Measurements from ENCODE around the gene PRDM8. TPM values are rescaled to one million over a fixed set of nuclear protein-coding genes. Genes with fewer than 3 reads are reported as not detected.

Gene PRDM8
- total RNA-seq = 1.6 TPM

DNA sequence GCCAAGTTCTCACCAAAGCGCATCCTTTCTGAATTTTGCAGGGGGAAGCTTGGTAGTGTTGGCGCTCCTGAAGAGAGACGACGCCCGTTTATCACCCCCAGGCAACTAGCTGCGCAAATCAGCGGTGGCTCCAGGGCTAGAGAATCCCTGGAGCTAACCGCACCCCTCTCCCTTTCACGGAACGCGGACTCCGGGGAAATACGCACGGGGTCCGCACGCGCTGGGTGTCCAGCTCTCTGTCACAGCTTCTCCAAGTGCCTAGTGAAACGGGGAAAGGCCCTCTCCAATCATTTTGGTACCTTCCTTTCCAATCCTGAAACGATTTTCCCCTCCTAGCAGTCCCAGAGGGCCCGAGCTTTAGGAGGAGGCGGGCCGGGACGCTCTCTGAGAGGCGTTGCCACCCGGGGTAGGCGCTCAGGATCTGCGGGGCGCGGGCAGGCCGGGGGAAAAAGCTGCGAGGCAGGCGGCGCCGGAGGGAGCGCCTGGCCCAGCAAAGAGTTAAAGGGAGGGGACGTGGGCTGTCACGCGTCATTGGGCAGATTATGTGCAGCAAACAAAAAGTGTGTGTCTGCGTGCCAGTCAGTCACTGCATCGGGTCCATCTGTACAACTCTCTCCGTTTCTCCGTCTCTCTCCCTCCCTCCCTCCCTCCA, at the start of gene PRDM8:
PRDM8 (plus strand) TSS at position 582 of the 652 bp plus-strand sequence. CDS start 2,578 bp downstream, outside the sequence.
- Histone ChIP-seq H3K9me3 (ENCODE audit: control insufficient read depth in 3 of 3, low read length in 3 of 3) (no peaks in the 10 kb centered on the region), H3K4me3 (ENCODE audit: low read length in 3 of 3) (peak within 1 kb of the TSS; percentile 19 to 56 (median 46)), H3K9ac (ENCODE audit: low read depth in 1 of 3, low read length in 3 of 3) (peak within 1 kb of the TSS in 1 of 3 donors; percentile 16), H3K27me3 (ENCODE audit: control insufficient read depth in 3 of 3, insufficient read depth in 3 of 3, low read length in 3 of 3) (peaks cover 43 to 64% (median 49%) of the 10 kb centered on the region in 3 donors), H3K27ac (ENCODE audit: low read depth, low read length) (no peak within 1 kb of the TSS), H3K4me1 (ENCODE audit: control insufficient read depth in 3 of 3, insufficient read depth in 3 of 3, low read length in 3 of 3) (peaks cover 10% of the 10 kb centered on the region in 3 donors), H3K36me3 (ENCODE audit: control insufficient read depth in 3 of 3, insufficient read depth in 3 of 3, low read length in 3 of 3) (no peaks in the 10 kb centered on the region)

DNA sequence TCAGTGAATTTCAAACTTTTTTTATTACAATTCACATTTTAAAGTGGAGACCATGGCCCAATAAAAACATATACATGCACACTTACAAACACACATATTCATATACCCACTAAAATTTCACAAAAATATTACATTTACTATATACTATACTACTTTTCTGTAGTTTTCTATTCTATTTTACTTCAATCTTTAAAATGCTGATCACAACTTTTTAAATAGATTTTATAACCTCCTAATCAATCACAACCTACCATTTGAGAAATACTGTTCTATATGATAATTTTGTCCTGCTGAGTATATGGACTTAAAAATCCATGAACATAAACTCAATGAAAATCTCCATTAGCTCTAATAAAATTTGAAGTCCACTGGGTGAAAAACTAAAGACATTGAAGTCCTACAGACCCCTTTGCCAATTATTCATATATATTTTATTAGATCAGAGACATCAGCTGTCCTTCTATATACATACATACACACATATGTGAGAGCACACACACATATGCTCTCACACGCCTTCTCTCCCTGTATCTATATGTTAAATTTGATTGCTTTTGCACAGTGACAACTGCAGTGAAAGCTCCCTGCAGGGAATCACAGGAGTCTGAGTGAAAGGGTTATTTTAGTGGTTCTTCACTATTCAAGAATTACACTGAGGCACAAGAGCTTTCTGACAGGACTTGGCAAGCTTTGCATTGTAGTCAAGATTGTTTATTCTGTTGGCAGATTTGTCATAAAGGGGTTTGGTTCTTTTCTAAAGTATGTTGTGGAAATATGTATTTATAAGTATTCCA, 46.7 kb upstream of the PRDM8 start:
- Histone ChIP-seq H3K36me3 (ENCODE audit: control insufficient read depth in 3 of 3, insufficient read depth in 3 of 3, low read length in 3 of 3) (no peaks in the 10 kb centered on the region), H3K9ac (ENCODE audit: low read depth in 1 of 3, low read length in 3 of 3) (no peak overlapping the region), H3K27ac (ENCODE audit: low read depth, low read length) (no peak overlapping the region), H3K4me1 (ENCODE audit: control insufficient read depth in 3 of 3, insufficient read depth in 3 of 3, low read length in 3 of 3) (no peaks in the 10 kb centered on the region), H3K27me3 (ENCODE audit: control insufficient read depth in 3 of 3, insufficient read depth in 3 of 3, low read length in 3 of 3) (no peaks in the 10 kb centered on the region), H3K4me3 (ENCODE audit: low read length in 3 of 3) (no peak overlapping the region), H3K9me3 (ENCODE audit: control insufficient read depth in 3 of 3, low read length in 3 of 3) (no peaks in the 10 kb centered on the region)

DNA sequence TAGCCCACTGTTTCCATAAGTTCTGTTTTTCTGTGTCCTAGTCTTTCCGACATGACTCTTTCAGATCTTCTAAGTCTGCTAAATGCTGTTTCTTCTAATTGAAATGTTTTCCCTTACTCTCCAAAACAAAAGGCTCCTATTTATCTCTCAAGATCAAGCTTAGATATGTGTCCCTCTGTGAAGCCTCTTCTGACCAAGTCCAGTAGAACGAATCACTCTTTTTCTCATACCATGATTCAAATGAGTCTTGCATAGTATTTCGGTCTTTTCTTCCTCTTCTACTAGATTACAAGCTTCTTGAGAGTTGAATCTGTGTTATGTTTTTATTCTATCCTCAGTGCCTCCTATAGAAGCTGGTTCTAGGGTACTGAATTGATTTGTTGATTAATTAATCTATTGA, 45.3 kb upstream of the PRDM8 start:
- no peaks in the 10 kb centered on the region for H3K4me1 ChIP-seq (ENCODE audit: control insufficient read depth in 3 of 3, insufficient read depth in 3 of 3, low read length in 3 of 3)
- H3K27me3 ChIP-seq (ENCODE audit: control insufficient read depth in 3 of 3, insufficient read depth in 3 of 3, low read length in 3 of 3) = no peaks in the 10 kb centered on the region
- H3K9me3 ChIP-seq (ENCODE audit: control insufficient read depth in 3 of 3, low read length in 3 of 3) = no peaks in the 10 kb centered on the region
- H3K36me3 ChIP-seq (ENCODE audit: control insufficient read depth in 3 of 3, insufficient read depth in 3 of 3, low read length in 3 of 3) = no peaks in the 10 kb centered on the region
- H3K9ac ChIP-seq (ENCODE audit: low read depth in 1 of 3, low read length in 3 of 3) = no peak overlapping the region
- H3K4me3 ChIP-seq (ENCODE audit: low read length in 3 of 3) = no peak overlapping the region
- no peak overlapping the region for H3K27ac ChIP-seq (ENCODE audit: low read depth, low read length)

- Histone ChIP-seq H3K27ac (ENCODE audit: low read depth, low read length) (no peak overlapping the region), H3K4me3 (ENCODE audit: low read length in 3 of 3) (no peak overlapping the region), H3K9me3 (ENCODE audit: control insufficient read depth in 3 of 3, low read length in 3 of 3) (peaks cover 0 to 2% (median 0%) of the 10 kb centered on the region in 3 donors), H3K9ac (ENCODE audit: low read depth in 1 of 3, low read length in 3 of 3) (no peak overlapping the region), H3K27me3 (ENCODE audit: control insufficient read depth in 3 of 3, insufficient read depth in 3 of 3, low read length in 3 of 3) (no peaks in the 10 kb centered on the region), H3K36me3 (ENCODE audit: control insufficient read depth in 3 of 3, insufficient read depth in 3 of 3, low read length in 3 of 3) (no peaks in the 10 kb centered on the region), H3K4me1 (ENCODE audit: control insufficient read depth in 3 of 3, insufficient read depth in 3 of 3, low read length in 3 of 3) (no peaks in the 10 kb centered on the region)
These were observed 43.3 kb upstream of the PRDM8 start for GRCh38 chr4:80153874-80154544.

DNA sequence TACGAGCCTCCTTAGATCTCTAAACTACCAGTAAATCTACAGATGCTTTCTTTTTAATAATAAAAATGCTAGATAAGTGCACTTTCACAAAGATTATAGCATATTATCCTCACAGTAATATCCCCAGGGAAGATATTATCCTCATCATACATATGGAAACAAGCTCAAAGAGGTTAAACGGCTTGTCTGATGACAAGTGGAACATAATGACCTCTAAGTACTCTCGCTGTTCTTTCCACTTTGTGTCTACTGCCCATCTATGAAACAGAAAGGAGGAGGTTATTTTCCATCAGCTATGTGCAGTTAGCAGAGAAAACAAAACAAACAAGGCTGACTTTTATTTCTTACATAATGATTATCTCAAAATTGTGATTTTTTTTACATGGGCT, 42.8 kb upstream of the PRDM8 start:
- H3K4me3 ChIP-seq (ENCODE audit: low read length in 3 of 3) = no peak overlapping the region
- peaks cover 0 to 2% (median 0%) of the 10 kb centered on the region in 3 donors for H3K9me3 ChIP-seq (ENCODE audit: control insufficient read depth in 3 of 3, low read length in 3 of 3)
- no peak overlapping the region for H3K27ac ChIP-seq (ENCODE audit: low read depth, low read length)
- no peaks in the 10 kb centered on the region for H3K4me1 ChIP-seq (ENCODE audit: control insufficient read depth in 3 of 3, insufficient read depth in 3 of 3, low read length in 3 of 3)
- no peaks in the 10 kb centered on the region for H3K36me3 ChIP-seq (ENCODE audit: control insufficient read depth in 3 of 3, insufficient read depth in 3 of 3, low read length in 3 of 3)
- H3K9ac ChIP-seq (ENCODE audit: low read depth in 1 of 3, low read length in 3 of 3) = no peak overlapping the region
- H3K27me3 ChIP-seq (ENCODE audit: control insufficient read depth in 3 of 3, insufficient read depth in 3 of 3, low read length in 3 of 3) = no peaks in the 10 kb centered on the region

DNA sequence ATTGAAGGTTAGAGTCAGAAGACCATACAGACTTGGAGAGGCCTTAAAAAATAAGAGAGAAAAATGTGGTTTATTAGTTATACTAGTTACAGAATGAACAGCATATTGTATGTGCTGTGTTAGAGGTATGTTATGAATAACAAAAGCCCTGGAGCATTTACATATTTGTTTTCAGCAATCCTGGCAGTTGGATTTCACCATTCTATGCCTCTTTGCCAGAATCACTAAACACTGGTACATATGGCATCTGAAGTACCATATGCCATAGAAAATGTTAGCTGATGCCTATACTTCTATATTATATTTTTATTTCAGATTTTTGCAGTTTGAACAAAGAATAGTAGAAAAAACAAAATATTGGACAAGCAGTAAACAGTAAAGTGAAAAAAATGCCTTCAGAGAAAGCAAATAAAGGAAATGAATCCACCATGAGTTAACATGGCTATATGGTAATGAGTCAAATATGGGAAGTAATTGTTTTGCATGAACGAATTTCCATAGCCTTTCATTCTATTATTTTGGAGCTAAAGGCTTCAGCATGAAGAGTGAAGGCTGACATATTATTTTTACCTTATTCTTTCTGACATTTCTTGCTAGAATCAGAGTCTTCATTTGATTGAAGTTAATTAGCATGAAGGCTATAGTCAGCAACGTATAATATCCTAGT, 41.9 kb upstream of the PRDM8 start:
- no peak overlapping the region for H3K27ac ChIP-seq (ENCODE audit: low read depth, low read length)
- H3K9ac ChIP-seq (ENCODE audit: low read depth in 1 of 3, low read length in 3 of 3) = no peak overlapping the region
- no peaks in the 10 kb centered on the region for H3K27me3 ChIP-seq (ENCODE audit: control insufficient read depth in 3 of 3, insufficient read depth in 3 of 3, low read length in 3 of 3)
- H3K36me3 ChIP-seq (ENCODE audit: control insufficient read depth in 3 of 3, insufficient read depth in 3 of 3, low read length in 3 of 3) = no peaks in the 10 kb centered on the region
- H3K9me3 ChIP-seq (ENCODE audit: control insufficient read depth in 3 of 3, low read length in 3 of 3) = peaks cover 0 to 2% (median 0%) of the 10 kb centered on the region in 3 donors
- H3K4me3 ChIP-seq (ENCODE audit: low read length in 3 of 3) = no peak overlapping the region
- H3K4me1 ChIP-seq (ENCODE audit: control insufficient read depth in 3 of 3, insufficient read depth in 3 of 3, low read length in 3 of 3) = no peaks in the 10 kb centered on the region

DNA sequence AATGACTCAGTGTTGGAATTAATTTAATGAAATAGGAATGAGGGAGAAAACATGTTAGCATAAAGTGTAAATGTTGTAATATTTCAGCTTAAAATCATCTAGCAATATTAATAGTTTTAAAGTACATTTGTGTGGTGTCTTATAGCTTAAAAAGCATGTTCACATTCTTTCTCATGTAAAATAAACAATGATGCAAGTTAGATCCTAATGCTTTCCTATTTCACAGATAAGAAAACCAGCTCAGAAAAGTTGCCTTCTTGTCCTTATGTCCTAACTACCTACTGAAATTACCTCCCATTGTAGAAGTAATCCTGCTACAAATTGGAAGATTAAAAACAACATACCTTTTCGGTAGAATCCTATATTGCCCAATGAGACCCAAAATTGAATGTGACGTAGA, 40.9 kb upstream of the PRDM8 start:
- peaks cover 0 to 2% (median 0%) of the 10 kb centered on the region in 3 donors for H3K9me3 ChIP-seq (ENCODE audit: control insufficient read depth in 3 of 3, low read length in 3 of 3)
- no peaks in the 10 kb centered on the region for H3K36me3 ChIP-seq (ENCODE audit: control insufficient read depth in 3 of 3, insufficient read depth in 3 of 3, low read length in 3 of 3)
- H3K4me3 ChIP-seq (ENCODE audit: low read length in 3 of 3) = no peak overlapping the region
- no peaks in the 10 kb centered on the region for H3K4me1 ChIP-seq (ENCODE audit: control insufficient read depth in 3 of 3, insufficient read depth in 3 of 3, low read length in 3 of 3)
- H3K27ac ChIP-seq (ENCODE audit: low read depth, low read length) = no peak overlapping the region
- H3K9ac ChIP-seq (ENCODE audit: low read depth in 1 of 3, low read length in 3 of 3) = no peak overlapping the region
- no peaks in the 10 kb centered on the region for H3K27me3 ChIP-seq (ENCODE audit: control insufficient read depth in 3 of 3, insufficient read depth in 3 of 3, low read length in 3 of 3)

DNA sequence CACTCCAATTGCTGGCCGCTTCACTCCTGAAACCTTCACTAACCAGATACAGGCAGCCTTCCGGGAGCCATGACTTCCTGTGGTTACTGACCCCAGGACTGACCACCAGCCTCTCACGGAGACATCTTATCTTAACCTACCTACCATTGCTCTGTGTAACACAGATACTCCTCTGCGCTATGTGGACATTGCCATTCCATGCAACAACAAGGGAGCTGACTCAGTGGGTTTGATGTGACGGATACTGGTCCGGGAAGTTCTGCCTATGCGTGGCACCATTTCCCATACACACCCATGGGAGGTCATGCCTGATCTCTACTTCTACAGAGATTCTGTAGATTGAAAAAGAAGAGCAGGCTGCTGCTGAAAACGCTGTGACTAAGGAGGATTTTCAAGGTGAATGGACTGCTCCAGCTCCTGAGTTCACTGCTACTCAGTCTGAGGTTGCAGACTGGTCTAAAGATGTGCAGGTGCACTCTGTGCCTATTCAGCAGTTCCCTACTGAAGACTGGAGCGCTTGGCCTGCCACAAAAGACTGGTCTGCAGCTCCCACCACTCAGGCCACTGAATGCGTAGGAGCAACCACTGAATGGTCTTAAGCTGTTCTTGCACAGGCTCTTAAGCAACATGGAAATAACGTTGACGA, 35.8 kb upstream of the PRDM8 start:
- Histone ChIP-seq H3K9me3 (ENCODE audit: control insufficient read depth in 3 of 3, low read length in 3 of 3) (peaks cover 0 to 2% (median 0%) of the 10 kb centered on the region in 3 donors), H3K27ac (ENCODE audit: low read depth, low read length) (no peak overlapping the region), H3K4me3 (ENCODE audit: low read length in 3 of 3) (no peak overlapping the region), H3K27me3 (ENCODE audit: control insufficient read depth in 3 of 3, insufficient read depth in 3 of 3, low read length in 3 of 3) (no peaks in the 10 kb centered on the region), H3K36me3 (ENCODE audit: control insufficient read depth in 3 of 3, insufficient read depth in 3 of 3, low read length in 3 of 3) (no peaks in the 10 kb centered on the region), H3K9ac (ENCODE audit: low read depth in 1 of 3, low read length in 3 of 3) (no peak overlapping the region), H3K4me1 (ENCODE audit: control insufficient read depth in 3 of 3, insufficient read depth in 3 of 3, low read length in 3 of 3) (no peaks in the 10 kb centered on the region)

GRCh38 chr4:80162418-80162817, 34.9 kb upstream of the PRDM8 start:
- Histone ChIP-seq H3K9ac (ENCODE audit: low read depth in 1 of 3, low read length in 3 of 3) (no peak overlapping the region), H3K36me3 (ENCODE audit: control insufficient read depth in 3 of 3, insufficient read depth in 3 of 3, low read length in 3 of 3) (no peaks in the 10 kb centered on the region), H3K4me3 (ENCODE audit: low read length in 3 of 3) (no peak overlapping the region), H3K4me1 (ENCODE audit: control insufficient read depth in 3 of 3, insufficient read depth in 3 of 3, low read length in 3 of 3) (no peaks in the 10 kb centered on the region), H3K9me3 (ENCODE audit: control insufficient read depth in 3 of 3, low read length in 3 of 3) (peaks cover 0 to 2% (median 0%) of the 10 kb centered on the region in 3 donors), H3K27ac (ENCODE audit: low read depth, low read length) (no peak overlapping the region), H3K27me3 (ENCODE audit: control insufficient read depth in 3 of 3, insufficient read depth in 3 of 3, low read length in 3 of 3) (no peaks in the 10 kb centered on the region)
